LNCAP (cell line): ENCODE results near the gene HIVEP3.

ENCODE experiments used
- TF ChIP-seq, protein P1 (sequence below): fragments of 450-650 bp; IDR thresholded peaks from 2 replicates; pipeline ENCODE4 v1.5.1; 2017; ENCODE audit warnings: mild to moderate bottlenecking

Gene HIVEP3

DNA sequence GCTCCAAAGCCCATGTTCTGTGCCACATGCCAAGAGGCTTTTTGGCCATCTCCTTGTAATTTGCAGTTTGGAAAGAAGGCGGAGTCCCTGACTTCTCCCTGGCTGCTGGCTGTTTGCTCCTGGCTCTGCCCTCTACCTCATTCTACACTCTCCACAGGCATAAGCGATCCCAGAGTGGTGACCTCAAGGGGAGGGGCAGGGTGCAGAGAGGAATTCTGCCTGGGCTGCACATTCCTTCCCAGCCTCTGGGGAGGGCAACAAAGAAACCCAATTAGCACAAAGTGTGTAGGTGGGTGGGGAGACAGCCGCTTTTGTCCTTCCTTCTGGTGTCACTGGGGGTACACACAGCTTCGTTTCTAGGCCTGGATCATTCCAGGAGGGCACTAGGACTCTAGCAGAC, 95.3 kb downstream of the HIVEP3 start:
- TF ChIP-seq, protein P1, sequence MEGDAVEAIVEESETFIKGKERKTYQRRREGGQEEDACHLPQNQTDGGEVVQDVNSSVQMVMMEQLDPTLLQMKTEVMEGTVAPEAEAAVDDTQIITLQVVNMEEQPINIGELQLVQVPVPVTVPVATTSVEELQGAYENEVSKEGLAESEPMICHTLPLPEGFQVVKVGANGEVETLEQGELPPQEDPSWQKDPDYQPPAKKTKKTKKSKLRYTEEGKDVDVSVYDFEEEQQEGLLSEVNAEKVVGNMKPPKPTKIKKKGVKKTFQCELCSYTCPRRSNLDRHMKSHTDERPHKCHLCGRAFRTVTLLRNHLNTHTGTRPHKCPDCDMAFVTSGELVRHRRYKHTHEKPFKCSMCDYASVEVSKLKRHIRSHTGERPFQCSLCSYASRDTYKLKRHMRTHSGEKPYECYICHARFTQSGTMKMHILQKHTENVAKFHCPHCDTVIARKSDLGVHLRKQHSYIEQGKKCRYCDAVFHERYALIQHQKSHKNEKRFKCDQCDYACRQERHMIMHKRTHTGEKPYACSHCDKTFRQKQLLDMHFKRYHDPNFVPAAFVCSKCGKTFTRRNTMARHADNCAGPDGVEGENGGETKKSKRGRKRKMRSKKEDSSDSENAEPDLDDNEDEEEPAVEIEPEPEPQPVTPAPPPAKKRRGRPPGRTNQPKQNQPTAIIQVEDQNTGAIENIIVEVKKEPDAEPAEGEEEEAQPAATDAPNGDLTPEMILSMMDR, result no peak

- TF ChIP-seq, protein P1, result no peak
These were observed 95.9 kb downstream of the HIVEP3 start for GRCh38 chr1:41822866-41823265.

GRCh38 chr1:41819843-41820242, 98.9 kb downstream of the HIVEP3 start:
- TF ChIP-seq, protein P1, result no peak

DNA sequence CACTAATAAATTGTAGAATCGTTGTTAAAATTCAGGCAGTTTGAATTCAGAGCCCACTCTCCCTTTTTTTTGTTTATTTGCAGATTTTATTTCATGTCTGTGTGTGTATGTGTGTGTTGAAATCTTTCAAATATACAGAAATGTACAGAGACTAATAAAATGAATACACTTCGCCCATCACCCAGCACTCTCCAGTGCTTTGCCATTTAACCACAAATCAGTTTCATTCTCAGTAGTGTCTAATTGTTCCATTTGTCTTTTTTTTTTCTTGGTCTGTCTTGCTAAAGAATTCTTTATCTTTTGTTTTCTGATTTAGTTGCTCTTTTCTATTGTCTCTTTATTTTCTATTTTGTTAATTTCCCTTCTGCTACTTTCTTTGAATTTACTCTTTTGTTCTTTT, 99.7 kb downstream of the HIVEP3 start:
- TF ChIP-seq, protein P1, result no peak

- TF ChIP-seq, protein P1, result no peak
These were observed 102.7 kb downstream of the HIVEP3 start for GRCh38 chr1:41816061-41816460.

DNA sequence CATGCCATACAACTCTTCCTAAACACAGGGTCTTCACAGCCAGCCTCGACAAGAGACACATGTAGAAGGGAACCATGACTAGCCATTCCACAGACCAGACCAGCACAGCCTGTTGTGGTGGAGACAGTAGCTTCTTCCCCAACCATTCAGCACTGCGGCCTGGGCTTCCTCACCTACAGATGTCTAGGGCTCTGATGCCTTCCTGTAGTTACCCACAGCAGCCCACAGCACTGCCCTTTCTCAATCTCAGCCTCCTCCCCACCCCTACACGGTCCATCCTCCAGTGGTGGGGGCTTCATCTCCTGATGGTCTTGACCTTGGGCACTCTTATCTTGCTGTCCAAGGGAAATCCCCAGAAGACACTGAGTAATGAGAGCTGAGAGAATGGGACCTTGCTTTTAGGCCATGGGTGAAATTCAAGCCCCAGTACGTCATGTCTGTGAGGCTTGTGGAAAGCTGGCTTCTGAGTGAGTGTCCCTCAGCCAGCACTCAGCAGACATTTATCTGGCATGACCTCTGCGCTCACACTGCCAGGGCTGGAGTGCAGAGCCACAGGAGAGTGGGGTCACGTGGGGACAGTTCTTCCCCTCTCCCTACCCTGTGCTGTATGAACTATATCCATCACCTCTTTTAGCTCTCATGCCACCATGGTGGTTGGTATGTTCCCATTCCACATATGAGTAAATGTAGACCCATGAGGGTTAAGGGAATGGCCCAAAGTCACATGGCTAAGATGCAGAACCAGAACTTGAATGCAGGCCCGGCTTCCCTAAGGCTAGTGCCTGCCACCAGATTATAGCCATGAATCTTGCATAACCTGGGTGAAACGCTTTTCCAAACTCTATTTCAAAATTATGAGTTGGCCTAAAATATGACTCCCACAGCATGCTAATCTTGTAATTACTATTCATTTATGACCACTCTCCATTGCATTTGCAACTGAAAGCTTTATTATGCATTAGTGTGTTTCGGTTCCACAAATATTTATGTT, 104.7 kb downstream of the HIVEP3 start:
- TF ChIP-seq, protein P1, result no peak

DNA sequence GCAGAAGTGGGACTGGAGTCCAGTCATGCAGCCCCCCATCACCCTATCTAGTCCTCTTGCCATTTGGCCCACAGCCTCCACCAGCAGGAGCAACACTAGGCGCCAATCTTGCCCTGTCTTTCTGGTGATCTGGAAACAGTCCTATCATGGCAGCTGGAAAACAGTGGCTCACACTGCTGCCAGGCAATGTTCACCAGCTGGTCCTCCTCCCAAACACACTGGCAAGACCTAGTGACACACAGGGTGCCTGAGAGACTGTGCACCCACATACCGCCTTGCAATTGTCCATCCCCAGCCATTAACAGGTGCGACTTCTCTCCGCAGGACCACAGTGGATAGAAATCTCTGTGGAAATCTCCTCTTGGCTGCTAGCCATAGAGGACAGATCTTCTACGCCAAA, 105.5 kb downstream of the HIVEP3 start:
- TF ChIP-seq, protein P1, result no peak
